ENCODE measurements around the gene CD82. TPM values are rescaled to one million over a fixed set of nuclear protein-coding genes. Genes with fewer than 3 reads are reported as not detected.

CD82 gene
- total and polyA plus RNA-seq, 12 donors = 18.5 to 70.4 (median 35.2) TPM

- no peak for TF ChIP-seq CTCF (IDR thresholded peaks at IDR 0.05)
- Histone ChIP-seq H3K27me3 (no peaks in the 10 kb centered on the region), H3K4me1 (peaks cover 12 to 49% (median 41%) of the 10 kb centered on the region in 9 donors), H3K36me3 (peaks cover 0 to 54% (median 0%) of the 10 kb centered on the region in 9 donors), H3K27ac (no peak overlapping the region), H3K9me3 (no peaks in the 10 kb centered on the region), H3K4me3 (no peak overlapping the region)
- intact Hi-C loops (cut with DNase I) = no loop called here
- DNase-seq (no peak), ATAC-seq (no peak)
- 94 to 98% methylated on average over 7 of the region's 7 CpGs for WGBS, 2 donors
These were observed 40.5 kb downstream of the CD82 start for GRCh38 chr11:44605965-44606364.

DNA sequence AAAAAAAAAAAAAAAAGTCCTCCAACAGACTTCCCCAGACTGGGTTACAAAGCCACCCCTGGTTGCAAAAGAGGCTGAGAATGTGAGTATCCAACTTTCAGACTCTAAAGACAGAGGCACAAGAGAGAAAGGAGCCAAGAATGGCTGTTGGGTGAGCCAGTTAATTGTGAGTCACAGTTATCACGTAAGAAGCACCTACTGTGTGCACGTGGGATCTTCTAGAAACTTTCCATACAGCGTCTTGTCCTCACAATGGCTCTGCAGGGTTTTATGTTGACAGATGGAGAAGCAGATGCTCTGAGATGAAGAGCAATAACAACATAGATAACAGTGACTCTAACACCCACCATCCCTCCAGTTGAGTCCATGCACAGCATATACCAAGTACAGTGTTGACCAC is 41.0 kb downstream of the CD82 start:
- ATAC-seq = no peak
- H3K4me3 ChIP-seq = no peak overlapping the region
- H3K36me3 ChIP-seq = peaks cover 0 to 53% (median 0%) of the 10 kb centered on the region in 9 donors
- TF ChIP-seq CTCF (IDR thresholded peaks at IDR 0.05) = no peak
- intact Hi-C loops (cut with DNase I) = no loop called here
- H3K27ac ChIP-seq = no peak overlapping the region
- H3K27me3 ChIP-seq = no peaks in the 10 kb centered on the region
- 91 to 93% methylated on average over 3 of the region's 3 CpGs for WGBS, 2 donors
- DNase-seq = no peak
- no peaks in the 10 kb centered on the region for H3K9me3 ChIP-seq
- H3K4me1 ChIP-seq = peaks cover 6 to 51% (median 41%) of the 10 kb centered on the region in 9 donors

GRCh38 chr11:44607319-44607962 is 42.0 kb downstream of the CD82 start:
- DNase-seq = no peak
- TF ChIP-seq CTCF (IDR thresholded peaks at IDR 0.05) = no peak
- Histone ChIP-seq H3K27me3 (no peaks in the 10 kb centered on the region), H3K4me1 (peaks cover 3 to 51% (median 44%) of the 10 kb centered on the region in 9 donors), H3K9me3 (no peaks in the 10 kb centered on the region), H3K4me3 (no peak overlapping the region), H3K36me3 (peaks cover 0 to 53% (median 0%) of the 10 kb centered on the region in 9 donors), H3K27ac (peak overlapping the region in 1 of 10 donors; percentile 10)
- no peak for ATAC-seq
- intact Hi-C loops (cut with DNase I) = no loop called here
- WGBS, 2 donors = 88 to 94% methylated on average over 6 of the region's 6 CpGs

GRCh38 chr11:44607987-44608386 is 42.5 kb downstream of the CD82 start:
- no peak for TF ChIP-seq CTCF (IDR thresholded peaks at IDR 0.05)
- H3K36me3 ChIP-seq = peaks cover 0 to 52% (median 0%) of the 10 kb centered on the region in 9 donors
- H3K4me1 ChIP-seq = peaks cover 3 to 51% (median 39%) of the 10 kb centered on the region in 9 donors
- H3K4me3 ChIP-seq = no peak overlapping the region
- H3K27ac ChIP-seq = no peak overlapping the region
- intact Hi-C loops (cut with DNase I) = no loop called here
- H3K9me3 ChIP-seq = no peaks in the 10 kb centered on the region
- DNase-seq = no peak
- WGBS, 2 donors = 85 to 86% methylated on average over 8 of the region's 8 CpGs
- ATAC-seq = no peak
- no peaks in the 10 kb centered on the region for H3K27me3 ChIP-seq

All from heart right ventricle (tissue), 16 donors.